Transverse colon (tissue), 4 donors: Measurements from ENCODE around the gene QSOX2.
"Not testable (repeated sequence)": the region's sequence is repeated elsewhere in the genome, so short reads cannot be mapped to it uniquely, and the experiment has no call there.

Experiments used
- CTCF ChIP-seq, 5 experiments: fragments of 200-600 bp in 3 of 5; fragments of 450-650 bp in 2 of 5; sonication (generic) in 3 of 5; IDR thresholded peaks; 1 replicate in 2 of 5; 2 replicates in 3 of 5; pipeline ENCODE4 v1.5.1; 2016 to 2017; ENCODE audit warnings: antibody characterized with exemption in 5 of 5, inconsistent platforms in 3 of 5, mild to moderate bottlenecking in 2 of 5, moderate library complexity in 1 of 5
- EP300 ChIP-seq: sonication (generic); formaldehyde crosslinking; IDR thresholded peaks from one replicate; pipeline ENCODE4 v1.6.1; 2017; ENCODE audit warnings: antibody characterized with exemption, low read depth
- POLR2A ChIP-seq: fragments of 450-650 bp; IDR thresholded peaks from one replicate; pipeline ENCODE4 v1.6.1; 2016; ENCODE audit warnings: antibody characterized with exemption, mild to moderate bottlenecking, moderate library complexity
- POLR2AphosphoS5 ChIP-seq, 3 donors: sonication (generic); formaldehyde crosslinking; IDR thresholded peaks; one replicate each; pipeline ENCODE4 v1.6.1; 2016; ENCODE audit warnings: antibody characterized with exemption in 3 of 3

- TF ChIP-seq CTCF (IDR thresholded peaks at IDR 0.05); POLR2A; POLR2AphosphoS5 (IDR thresholded peaks at IDR 0.05); EP300: not testable (repeated sequence)
Observed at GRCh38 chr9:136236471-136237410, 8.9 kb downstream of the QSOX2 start.
